Skeletal muscle satellite cell (primary cell): ENCODE results near the gene SRRM1. TPM values are rescaled to one million over a fixed set of nuclear protein-coding genes. Genes with fewer than 3 reads are reported as not detected.
A peak's percentile ranks its signal among the peaks of the same experiment; 100 is the strongest.

ENCODE experiments used
- H3K27me3 ChIP-seq: 2 replicates; pipeline ENCODE4 v1.7.0; 2013; ENCODE audit warnings: low read length; ENCODE audit not compliant: control insufficient read depth, insufficient read depth
- H3K36me3 ChIP-seq: 2 replicates; pipeline ENCODE4 v1.7.0; 2013; ENCODE audit warnings: mild to moderate bottlenecking, control low read depth, low read length; ENCODE audit not compliant: insufficient read depth
- H3K4me1 ChIP-seq: 2 replicates; pipeline ENCODE4 v1.7.0; 2013; ENCODE audit warnings: low read length; ENCODE audit not compliant: control insufficient read depth, insufficient read depth
- H3K4me2 ChIP-seq: 2 replicates; pipeline ENCODE4 v1.7.0; 2013; ENCODE audit warnings: mild to moderate bottlenecking, low read length
- H3K4me3 ChIP-seq: 2 replicates; pipeline ENCODE4 v1.7.0; 2013; ENCODE audit warnings: low read length
- H3K9ac ChIP-seq: 2 replicates; pipeline ENCODE4 v1.7.0; 2013; ENCODE audit warnings: mild to moderate bottlenecking, low read depth, low read length, moderate library complexity
- H3K9me3 ChIP-seq: replicated peaks from 2 replicates; pipeline ENCODE4 v1.7.0; 2013; ENCODE audit warnings: mild to moderate bottlenecking, control low read depth, low read length
- total RNA-seq: library from RNA; depleted of rRNA; stranded (reverse); fragments of >200 nt; gene quantifications from 2 replicates; pipeline ENCODE4 v1.2.3, GENCODE V29; 2012; rRNA removed

The SRRM1 gene
- 38.0 and 45.9 TPM in 2 replicates for total RNA-seq

DNA sequence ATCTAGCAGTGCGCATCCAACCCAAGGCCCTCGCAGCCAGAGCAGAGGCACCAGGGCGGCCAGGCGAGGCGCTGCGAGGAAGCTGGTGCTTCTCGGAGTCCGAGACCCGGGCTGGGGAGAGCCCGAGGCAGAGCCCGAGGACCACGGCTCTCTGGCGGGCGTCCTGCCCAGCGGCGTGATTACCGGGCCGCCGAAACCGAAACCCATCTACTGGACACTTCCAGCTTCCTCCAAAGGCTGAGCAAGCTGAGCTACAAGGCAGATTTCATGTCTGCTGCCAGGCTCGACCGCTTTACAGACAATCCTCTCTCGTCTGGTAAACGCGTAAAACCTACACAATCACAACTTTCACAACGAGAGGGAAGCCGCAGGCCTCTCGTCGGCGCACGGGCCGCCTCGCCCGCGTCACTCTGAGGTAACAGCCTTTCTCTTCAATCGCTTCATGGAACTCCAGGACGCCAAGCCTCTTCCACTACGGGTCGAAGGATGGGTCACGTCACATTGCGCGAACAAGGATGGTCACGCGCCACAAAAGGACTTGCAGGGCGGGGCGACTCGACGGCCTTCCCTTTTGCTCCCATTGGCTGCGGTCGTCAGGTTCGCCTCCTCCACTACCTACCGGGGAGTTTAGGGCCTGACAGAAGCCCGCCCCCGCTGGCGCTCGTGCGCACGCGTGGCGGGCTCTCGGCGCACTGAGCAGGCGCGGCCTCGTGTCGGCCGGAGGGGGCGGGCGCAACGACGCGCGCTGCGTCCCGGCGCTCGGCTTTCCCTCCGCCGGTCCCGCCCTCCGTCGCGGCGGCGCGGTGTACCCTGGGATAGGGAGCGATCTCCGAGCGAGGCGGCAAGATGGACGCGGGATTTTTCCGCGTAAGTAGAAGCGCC, at the start of gene SRRM1:
Gene SRRM1, plus strand, starts transcription at position 822 of the 882 bp plus-strand sequence. Its CDS starts 25 bp downstream, at position 847.
- Histone ChIP-seq H3K36me3 (peaks cover 22% of the 10 kb centered on the region), H3K4me3 (peak within 1 kb of the TSS; percentile 99), H3K9me3 (no peaks in the 10 kb centered on the region), H3K4me2 (peak within 1 kb of the TSS; percentile 95), H3K9ac (peak within 1 kb of the TSS; percentile 100), H3K27me3 (peaks cover 2% of the 10 kb centered on the region), H3K4me1 (peaks cover 21% of the 10 kb centered on the region)

GRCh38 chr1:24594328-24594598, 48.8 kb upstream of the SRRM1 start:
- no peaks in the 10 kb centered on the region for H3K36me3 ChIP-seq
- no peak overlapping the region for H3K9ac ChIP-seq
- H3K4me2 ChIP-seq: no peak overlapping the region
- H3K4me3 ChIP-seq: no peak overlapping the region
- peaks cover 48% of the 10 kb centered on the region for H3K27me3 ChIP-seq
- H3K4me1 ChIP-seq: no peaks in the 10 kb centered on the region
- no peaks in the 10 kb centered on the region for H3K9me3 ChIP-seq

DNA sequence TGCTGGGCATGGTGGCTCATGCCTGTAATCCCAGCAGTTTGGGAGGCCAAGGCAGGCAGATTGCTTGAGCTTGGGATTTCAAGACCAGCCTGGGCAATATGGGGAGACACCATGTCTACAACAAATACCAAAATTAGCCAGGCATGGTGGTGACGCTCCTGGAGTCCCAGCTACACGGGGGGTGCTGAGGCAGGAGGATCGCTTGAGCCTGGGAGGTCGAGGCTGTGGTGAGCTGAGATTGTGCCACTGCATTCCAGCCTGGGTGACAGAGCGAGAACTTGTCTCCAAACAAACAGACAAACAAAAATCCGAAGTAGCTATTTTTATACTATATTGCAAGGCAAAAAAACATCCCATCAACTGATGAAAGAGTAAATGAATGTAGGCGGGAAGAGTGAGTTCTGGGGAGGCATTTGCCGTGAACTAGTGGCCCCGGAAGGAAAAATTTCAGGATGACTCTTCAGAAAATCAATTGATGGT, 46.7 kb upstream of the SRRM1 start:
- Histone ChIP-seq H3K9me3 (no peaks in the 10 kb centered on the region), H3K36me3 (no peaks in the 10 kb centered on the region), H3K27me3 (peaks cover 32% of the 10 kb centered on the region), H3K4me3 (no peak overlapping the region), H3K4me1 (no peaks in the 10 kb centered on the region), H3K9ac (no peak overlapping the region), H3K4me2 (no peak overlapping the region)

DNA sequence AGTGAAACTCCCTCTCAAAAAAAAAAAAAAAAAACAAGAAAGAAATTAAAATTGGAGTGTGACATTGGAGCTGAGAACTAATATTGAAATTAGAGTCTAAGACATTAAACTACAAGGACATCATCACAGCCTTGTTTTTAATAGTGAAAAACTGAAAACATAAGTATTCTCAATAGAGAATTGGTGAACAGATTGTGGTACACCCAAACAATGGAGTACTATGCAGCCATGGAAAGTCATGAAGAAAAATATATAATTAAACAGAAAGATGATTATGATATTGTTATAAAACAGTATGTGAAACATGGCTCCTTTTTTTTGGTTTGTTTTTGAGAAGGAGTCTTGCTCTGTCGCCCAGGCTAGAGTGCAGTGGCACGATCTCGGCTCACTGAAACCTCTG, 43.8 kb upstream of the SRRM1 start:
- H3K4me2 ChIP-seq: no peak overlapping the region
- H3K36me3 ChIP-seq: no peaks in the 10 kb centered on the region
- no peak overlapping the region for H3K9ac ChIP-seq
- no peak overlapping the region for H3K4me3 ChIP-seq
- H3K27me3 ChIP-seq: peaks cover 32% of the 10 kb centered on the region
- no peaks in the 10 kb centered on the region for H3K4me1 ChIP-seq
- no peaks in the 10 kb centered on the region for H3K9me3 ChIP-seq

GRCh38 chr1:24600551-24600950, 42.6 kb upstream of the SRRM1 start:
- no peaks in the 10 kb centered on the region for H3K4me1 ChIP-seq
- no peaks in the 10 kb centered on the region for H3K36me3 ChIP-seq
- H3K27me3 ChIP-seq: peaks cover 22% of the 10 kb centered on the region
- H3K9ac ChIP-seq: no peak overlapping the region
- H3K9me3 ChIP-seq: no peaks in the 10 kb centered on the region
- H3K4me3 ChIP-seq: no peak overlapping the region
- H3K4me2 ChIP-seq: no peak overlapping the region

DNA sequence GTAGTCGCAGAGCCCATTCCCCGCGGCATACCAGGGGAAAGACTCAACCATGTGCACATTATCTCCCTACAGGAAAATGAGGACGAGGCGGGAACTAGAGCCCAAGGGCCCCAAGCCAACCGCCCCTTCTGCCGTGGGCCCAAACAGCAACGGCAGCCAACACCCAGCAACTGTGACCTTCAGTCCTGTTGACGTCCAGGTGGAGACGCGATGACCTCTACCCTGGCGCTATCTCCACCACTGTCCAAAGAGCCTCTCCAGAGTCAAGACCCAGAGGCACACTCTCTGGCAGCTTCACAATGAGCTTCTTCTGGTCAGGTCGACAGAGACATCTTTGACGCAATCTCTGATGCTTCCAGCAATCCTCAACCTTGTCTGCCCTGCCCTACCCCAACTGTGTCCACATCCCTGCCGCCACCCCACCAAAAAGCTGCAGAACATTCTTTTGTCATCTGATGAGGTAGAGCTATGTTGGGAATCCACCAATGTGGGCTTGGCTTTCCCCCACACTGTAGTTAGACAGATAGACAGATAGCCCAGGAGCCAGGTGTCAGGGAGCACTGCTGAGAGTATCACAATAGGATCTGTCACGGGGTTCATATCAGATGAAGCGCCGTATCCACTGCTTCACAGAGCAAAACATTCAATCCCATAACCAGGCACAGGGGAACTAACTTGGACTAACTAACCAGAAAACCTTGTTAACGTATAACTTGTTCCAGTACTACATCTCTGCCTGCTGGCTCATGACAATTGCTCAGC, 37.4 kb upstream of the SRRM1 start:
- Histone ChIP-seq H3K27me3 (peaks cover 49% of the 10 kb centered on the region), H3K4me2 (no peak overlapping the region), H3K9me3 (no peaks in the 10 kb centered on the region), H3K36me3 (no peaks in the 10 kb centered on the region), H3K9ac (no peak overlapping the region), H3K4me3 (no peak overlapping the region), H3K4me1 (no peaks in the 10 kb centered on the region)

- H3K4me2 ChIP-seq: no peak overlapping the region
- H3K9ac ChIP-seq: no peak overlapping the region
- H3K9me3 ChIP-seq: no peaks in the 10 kb centered on the region
- H3K27me3 ChIP-seq: peaks cover 53% of the 10 kb centered on the region
- H3K4me3 ChIP-seq: no peak overlapping the region
- no peaks in the 10 kb centered on the region for H3K36me3 ChIP-seq
- no peaks in the 10 kb centered on the region for H3K4me1 ChIP-seq
Observed at GRCh38 chr1:24606296-24606605, 36.9 kb upstream of the SRRM1 start.

DNA sequence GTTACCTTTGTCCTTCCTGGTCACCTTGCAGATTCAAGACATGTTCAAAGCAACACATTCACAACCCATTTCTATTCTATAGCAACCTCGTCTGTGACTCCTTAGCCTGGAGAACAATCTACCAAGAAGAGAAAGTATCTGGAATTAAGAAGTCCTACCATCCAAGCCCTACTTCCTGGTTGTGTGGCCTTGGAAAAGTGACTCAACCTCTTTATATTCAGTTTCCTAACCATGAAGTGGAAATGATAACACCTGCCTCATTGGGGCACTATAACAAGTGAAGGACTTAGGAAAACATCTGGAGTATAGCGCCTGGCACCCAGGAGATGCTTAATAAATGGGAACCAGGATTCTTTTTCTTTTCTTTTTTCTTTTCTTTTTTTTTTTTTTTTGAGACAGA, 36.5 kb upstream of the SRRM1 start:
- no peaks in the 10 kb centered on the region for H3K4me1 ChIP-seq
- no peak overlapping the region for H3K9ac ChIP-seq
- H3K36me3 ChIP-seq: no peaks in the 10 kb centered on the region
- H3K4me3 ChIP-seq: no peak overlapping the region
- H3K9me3 ChIP-seq: no peaks in the 10 kb centered on the region
- H3K4me2 ChIP-seq: no peak overlapping the region
- peaks cover 56% of the 10 kb centered on the region for H3K27me3 ChIP-seq

GRCh38 chr1:24609949-24610517, 33.1 kb upstream of the SRRM1 start:
- Histone ChIP-seq H3K4me2 (no peak overlapping the region), H3K27me3 (peaks cover 56% of the 10 kb centered on the region), H3K9me3 (no peaks in the 10 kb centered on the region), H3K9ac (no peak overlapping the region), H3K4me1 (no peaks in the 10 kb centered on the region), H3K4me3 (no peak overlapping the region), H3K36me3 (no peaks in the 10 kb centered on the region)

DNA sequence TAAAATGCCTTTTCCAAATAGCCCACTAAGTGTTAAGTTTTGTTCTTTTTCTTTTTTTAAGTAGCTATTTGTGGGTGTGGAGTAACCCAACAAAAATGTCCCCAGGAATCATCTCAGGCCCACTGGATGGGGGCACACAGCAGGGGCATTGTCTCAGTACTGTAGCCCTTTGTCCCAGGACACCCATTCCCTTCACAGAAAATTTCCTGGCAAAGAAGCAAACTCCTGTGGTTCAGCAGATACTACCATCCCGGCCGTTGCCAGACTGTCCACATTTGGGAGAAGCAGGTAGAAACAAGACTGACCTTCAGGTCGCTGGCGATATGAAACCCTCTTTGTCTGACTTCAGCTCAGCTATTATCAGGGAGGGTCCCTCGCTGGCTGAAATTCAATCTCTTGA, 23.7 kb upstream of the SRRM1 start:
- H3K36me3 ChIP-seq: no peaks in the 10 kb centered on the region
- H3K4me3 ChIP-seq: no peak overlapping the region

DNA sequence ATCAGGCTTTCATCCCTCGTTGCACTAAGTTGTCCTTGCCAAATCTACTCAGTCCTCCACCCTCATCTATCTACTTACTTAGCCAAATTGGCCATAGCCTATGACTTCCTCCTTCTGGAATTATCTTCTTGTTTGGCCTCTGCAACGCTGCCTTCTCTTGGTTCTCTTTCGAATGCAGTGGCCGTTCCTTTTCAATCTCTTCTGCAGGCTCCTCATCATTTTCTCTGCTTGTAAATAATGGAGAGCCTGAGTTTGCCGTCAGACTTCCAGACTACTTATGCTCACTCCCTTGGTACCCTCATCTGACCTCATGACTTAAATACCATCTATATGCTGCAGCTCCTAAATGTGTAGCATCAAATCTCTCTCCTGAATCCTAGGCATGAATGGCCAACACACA, 22.4 kb upstream of the SRRM1 start:
- no peak overlapping the region for H3K9ac ChIP-seq
- H3K27me3 ChIP-seq: peaks cover 59% of the 10 kb centered on the region
- no peak overlapping the region for H3K4me2 ChIP-seq
- no peaks in the 10 kb centered on the region for H3K36me3 ChIP-seq
- H3K4me3 ChIP-seq: no peak overlapping the region
- no peaks in the 10 kb centered on the region for H3K4me1 ChIP-seq
- no peaks in the 10 kb centered on the region for H3K9me3 ChIP-seq

More for the DNA sequence above, 23.7 kb upstream of the SRRM1 start:
- Histone ChIP-seq H3K4me2 (no peak overlapping the region), H3K27me3 (peaks cover 69% of the 10 kb centered on the region), H3K4me1 (no peaks in the 10 kb centered on the region), H3K9ac (no peak overlapping the region), H3K9me3 (no peaks in the 10 kb centered on the region)
